Bronchial epithelial cell (primary cell): ENCODE data around the gene ENTPD8. TPM values are rescaled to one million over a fixed set of nuclear protein-coding genes. Genes with fewer than 3 reads are reported as not detected.

Experiments used
- DNase-seq: peaks from one replicate; pipeline ENCODE4 v3.0.0-alpha.2; 2010; ENCODE audit warnings: low read depth
- FAIRE-seq: peaks from 2 replicates; lab custom pipeline; 2011; peaks lifted over from hg19 to GRCh38; lab: Jason Lieb, UNC
- H3K27me3 ChIP-seq: 2 replicates; pipeline ENCODE4 v1.5.1; 2011; ENCODE audit warnings: low read length; ENCODE audit not compliant: control insufficient read depth, insufficient read depth
- H3K36me3 ChIP-seq: 2 replicates; pipeline ENCODE4 v1.5.1; 2011; ENCODE audit warnings: low read length; ENCODE audit not compliant: control insufficient read depth, insufficient read depth
- H3K4me3 ChIP-seq: 2 replicates; pipeline ENCODE4 v1.5.1; 2011; ENCODE audit warnings: mild to moderate bottlenecking, low read depth, low read length, control low read depth
- CTCF ChIP-seq: IDR thresholded peaks from 2 replicates; pipeline ENCODE4 v1.5.1; 2011; ENCODE audit warnings: mild to moderate bottlenecking, moderate library complexity, low read length, control low read depth, inconsistent platforms; ENCODE audit not compliant: insufficient read depth, severe bottlenecking
- total RNA-seq: library from RNA; depleted of rRNA; stranded (reverse); fragments of >200 nt; gene quantifications from 2 replicates; pipeline ENCODE4 v1.2.1, GENCODE V29; 2014

The ENTPD8 gene
- total RNA-seq, 1 donor from 2014 or later, result not detected

GRCh38 chr9:137408651-137409405 lies 32.3 kb downstream of the ENTPD8 start:
- TF ChIP-seq CTCF, result no peak
- H3K4me3 ChIP-seq, result no peak overlapping the region
- DNase-seq (no peak), FAIRE-seq (no peak)
- H3K27me3 ChIP-seq, result peaks cover 3% of the 10 kb centered on the region
- no peaks in the 10 kb centered on the region for H3K36me3 ChIP-seq

- no peak overlapping the region for H3K4me3 ChIP-seq
- FAIRE-seq (no peak), DNase-seq (no peak)
- H3K36me3 ChIP-seq, result no peaks in the 10 kb centered on the region
- TF ChIP-seq CTCF, result no peak
- H3K27me3 ChIP-seq, result peaks cover 3% of the 10 kb centered on the region
These were observed 33.4 kb downstream of the ENTPD8 start for GRCh38 chr9:137407590-137408300.

GRCh38 chr9:137406876-137407589 lies 34.1 kb downstream of the ENTPD8 start:
- DNase-seq (no peak), FAIRE-seq (no peak)
- Histone ChIP-seq H3K27me3 (peaks cover 3% of the 10 kb centered on the region), H3K36me3 (no peaks in the 10 kb centered on the region), H3K4me3 (peak overlapping the region; percentile 23)
- peak; percentile 74 for TF ChIP-seq CTCF

- H3K27me3 ChIP-seq, result peaks cover 3% of the 10 kb centered on the region
- TF ChIP-seq CTCF, result no peak
- no peak for DNase-seq
- H3K36me3 ChIP-seq, result no peaks in the 10 kb centered on the region
- no peak overlapping the region for H3K4me3 ChIP-seq
- no peak for FAIRE-seq
These were observed 34.9 kb downstream of the ENTPD8 start for GRCh38 chr9:137406085-137406760.

GRCh38 chr9:137405677-137406081 lies 35.5 kb downstream of the ENTPD8 start:
- H3K36me3 ChIP-seq, result no peaks in the 10 kb centered on the region
- no peak for TF ChIP-seq CTCF
- FAIRE-seq, result no peak

More at GRCh38 chr9:137405677-137406081, 35.5 kb downstream of the ENTPD8 start:
- Histone ChIP-seq H3K4me3 (no peak overlapping the region), H3K27me3 (peaks cover 3% of the 10 kb centered on the region)
- DNase-seq, result no peak
